Aorta (tissue), 5 donors: ENCODE measurements around the gene NT5C2. TPM values are rescaled to one million over a fixed set of nuclear protein-coding genes. Genes with fewer than 3 reads are reported as not detected.

Experiments used
- ATAC-seq: fragments of 200-7000 bp; cut with Tn5 transposase; one replicate; pipeline ENCODE4 v1.9.1; 2022; ENCODE audit warnings: moderate library complexity; ENCODE audit not compliant: low FRiP score
- DNase-seq, 2 donors: peaks; one replicate each; pipeline ENCODE4 v3.0.0-alpha.2; 2020
- H3K27ac ChIP-seq, 2 donors: one replicate each; pipeline ENCODE4 v1.5.1; 2013; ENCODE audit warnings: low read length in 2 of 2, mild to moderate bottlenecking in 2 of 2, moderate library complexity in 2 of 2, control low read depth in 1 of 2, inconsistent platforms in 1 of 2, low read depth in 1 of 2
- H3K27me3 ChIP-seq, 2 donors: one replicate each; pipeline ENCODE4 v1.6.1; 2013; ENCODE audit warnings: control low read depth in 1 of 2, low read length in 1 of 2, mild to moderate bottlenecking in 1 of 2, moderate library complexity in 1 of 2; ENCODE audit not compliant: insufficient read depth in 2 of 2, control insufficient read depth in 1 of 2
- H3K36me3 ChIP-seq, 2 donors: one replicate each; pipeline ENCODE4 v1.6.1; 2013; ENCODE audit warnings: control low read depth in 1 of 2, low read length in 1 of 2, mild to moderate bottlenecking in 1 of 2; ENCODE audit not compliant: insufficient read depth in 2 of 2, control insufficient read depth in 1 of 2
- H3K4me1 ChIP-seq, 2 donors: one replicate each; pipeline ENCODE4 v1.6.1; 2013; ENCODE audit warnings: low read length in 2 of 2, control low read depth in 1 of 2, mild to moderate bottlenecking in 1 of 2, moderate library complexity in 1 of 2; ENCODE audit not compliant: insufficient read depth in 2 of 2, control insufficient read depth in 1 of 2
- H3K4me3 ChIP-seq, 2 donors: one replicate each; pipeline ENCODE4 v1.5.1; 2013; ENCODE audit warnings: low read length in 2 of 2, control low read depth in 1 of 2, mild to moderate bottlenecking in 1 of 2
- H3K9me3 ChIP-seq: one replicate; pipeline ENCODE4 v1.6.1; 2013; ENCODE audit warnings: mild to moderate bottlenecking, low read length; ENCODE audit not compliant: control insufficient read depth
- WGBS, 2 donors: extraction: QIAGEN DNeasy Blood & Tissue Kit; methylation state at CpG; one replicate each; pipeline ENCODE4 v1.1.7; 2013; 5-methylcytosine and 5-hydroxymethylcytosine counted together
- intact Hi-C, 2 donors: fragments of 100-400 bp; cut with DNase I; formaldehyde crosslinking; loops; one replicate each; pipeline versions ENCODE4 v1.14.2 to v1.15.0; 2022
- polyA plus RNA-seq, 2 donors: library from polyadenylated mRNA; stranded (reverse); fragments of 200-250 nt; gene quantifications; one replicate each; pipeline ENCODE4 v1.2.3, GENCODE V29; 2013
- total RNA-seq, 2 donors: library from RNA; stranded (reverse); fragmentation: NEBNext Ultra II Directional; extraction: Animal tissue kit (Norgen Biotek cat#: 25700); gene quantifications; one replicate each; pipeline ENCODE4 v1.2.1, GENCODE V29; 2021
- donor health status: healthy with polysubstance abuse.
- donor health status: Bipolar disorder and iron deficiency.
- donor health status: DM: no; HTN: no; CAD: no.
- donor health status: DM: no; HTN: no; CAD: no.
- donor health status: DM: yes; HTN: yes; CAD: no.

The NT5C2 gene
- total and polyA plus RNA-seq, 4 donors, result 34.7 to 102 (median 73.9) TPM

DNA sequence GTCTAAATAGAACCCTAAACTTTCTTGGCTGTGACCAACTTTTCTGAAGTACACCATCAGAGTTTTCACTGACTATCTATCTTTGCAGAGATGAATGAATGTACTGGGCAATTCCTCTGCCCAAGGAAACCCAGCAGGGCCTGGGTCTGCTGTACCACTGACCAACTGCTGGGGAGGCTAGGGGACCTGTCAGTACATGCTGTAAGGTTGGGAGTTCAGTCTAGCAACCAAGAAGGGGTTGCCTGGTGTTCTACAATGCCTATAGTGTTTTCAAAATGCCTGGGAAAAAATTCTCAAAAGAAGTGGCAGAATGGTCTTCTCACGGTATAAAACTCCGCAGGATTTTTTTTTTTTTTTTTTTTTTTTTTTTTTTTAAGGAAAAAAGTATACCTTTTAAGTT lies 106.3 kb downstream of the NT5C2 start:
- ATAC-seq (no peak), DNase-seq (no peak)
- peaks cover 0 to 7% of the 10 kb centered on the region in 2 donors for H3K4me1 ChIP-seq
- WGBS, 2 donors, result 25 to 27% methylated on average over 2 of the region's 2 CpGs
- intact Hi-C loops, result loop anchor here (2.0 to 5.0 kb wide), 2 partner anchors 34 to 156 kb away; no protein-coding TSS in a partner anchor
- peaks cover 11 to 14% of the 10 kb centered on the region in 2 donors for H3K36me3 ChIP-seq
- no peaks in the 10 kb centered on the region for H3K9me3 ChIP-seq
- H3K27me3 ChIP-seq, result no peaks in the 10 kb centered on the region
- H3K27ac ChIP-seq, result peak overlapping the region; percentile 39 to 60
- no peak overlapping the region for H3K4me3 ChIP-seq

DNA sequence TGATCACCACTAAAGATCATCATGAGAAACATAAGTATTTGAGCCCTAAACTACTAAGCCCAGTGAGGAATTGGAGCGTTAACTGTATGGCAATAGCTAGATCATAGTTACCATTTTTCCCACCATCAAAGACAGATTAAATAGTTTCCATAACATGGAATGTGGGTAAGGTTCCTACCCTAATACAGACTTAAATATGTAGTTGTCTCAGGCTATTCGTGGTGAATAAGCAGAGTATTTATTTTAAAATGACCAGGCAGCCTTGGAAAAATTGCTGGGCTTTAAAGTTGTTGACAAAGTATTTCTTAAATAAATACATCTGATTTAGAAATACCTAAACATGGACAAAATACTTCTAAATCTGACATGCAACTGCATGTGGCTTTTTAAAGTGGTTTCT lies 106.8 kb downstream of the NT5C2 start:
- H3K36me3 ChIP-seq, result peaks cover 11 to 14% of the 10 kb centered on the region in 2 donors
- peaks cover 0 to 7% of the 10 kb centered on the region in 2 donors for H3K4me1 ChIP-seq
- H3K9me3 ChIP-seq, result no peaks in the 10 kb centered on the region
- intact Hi-C loops, result loop anchor here (2.0 to 5.0 kb wide), 2 partner anchors 35 to 156 kb away; no protein-coding TSS in a partner anchor
- H3K27me3 ChIP-seq, result no peaks in the 10 kb centered on the region
- 5 to 12% methylated on average over 2 of the region's 2 CpGs for WGBS, 2 donors
- DNase-seq, result no peak
- H3K27ac ChIP-seq, result peak overlapping the region in 1 of 2 donors; percentile 77
- H3K4me3 ChIP-seq, result no peak overlapping the region
- ATAC-seq, result no peak

DNA sequence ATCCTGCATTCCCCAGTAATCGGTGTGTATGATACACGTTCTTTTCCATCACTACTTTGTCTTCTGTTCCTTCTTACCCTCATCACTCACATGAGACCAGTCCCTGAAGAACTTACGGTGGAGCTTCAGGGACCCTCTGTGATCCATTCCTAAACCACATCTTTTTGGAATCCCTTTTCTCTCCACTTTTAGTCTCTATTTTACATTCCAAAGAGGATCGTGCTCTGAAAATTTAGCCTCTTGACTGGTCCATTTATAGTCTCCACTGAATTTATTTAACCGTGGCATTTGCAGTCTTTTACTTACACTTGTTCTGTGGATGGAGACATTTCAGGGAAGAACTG lies 109.1 kb downstream of the NT5C2 start:
- intact Hi-C loops, result no loop called here
- DNase-seq, result no peak
- Histone ChIP-seq H3K36me3 (peaks cover under 1 to 2% of the 10 kb centered on the region in 2 donors), H3K4me1 (peaks cover 0 to 7% of the 10 kb centered on the region in 2 donors), H3K27ac (no peak overlapping the region), H3K9me3 (no peaks in the 10 kb centered on the region), H3K27me3 (no peaks in the 10 kb centered on the region), H3K4me3 (no peak overlapping the region)
- ATAC-seq, result no peak
- 63 to 72% methylated on average over 5 of the region's 5 CpGs for WGBS, 2 donors

- H3K9me3 ChIP-seq, result no peaks in the 10 kb centered on the region
- DNase-seq (no peak), ATAC-seq (no peak)
- H3K4me1 ChIP-seq, result peaks cover 0 to 7% of the 10 kb centered on the region in 2 donors
- no peak overlapping the region for H3K4me3 ChIP-seq
- 92 to 94% methylated on average over 7 of the region's 7 CpGs for WGBS, 2 donors
- H3K27me3 ChIP-seq, result no peaks in the 10 kb centered on the region
- intact Hi-C loops, result no loop called here
- H3K36me3 ChIP-seq, result peaks cover 0 to 2% of the 10 kb centered on the region in 2 donors
- H3K27ac ChIP-seq, result peak overlapping the region in 1 of 2 donors; percentile 21
These were observed 109.7 kb downstream of the NT5C2 start for GRCh38 chr10:103083266-103083976.

GRCh38 chr10:103082683-103083082 lies 110.4 kb downstream of the NT5C2 start:
- Histone ChIP-seq H3K27me3 (no peaks in the 10 kb centered on the region), H3K9me3 (no peaks in the 10 kb centered on the region), H3K4me1 (peaks cover 0 to 7% of the 10 kb centered on the region in 2 donors), H3K4me3 (no peak overlapping the region), H3K27ac (no peak overlapping the region), H3K36me3 (peaks cover 0 to 2% of the 10 kb centered on the region in 2 donors)
- ATAC-seq, result no peak
- DNase-seq, result no peak
- 95 to 100% methylated on average over 1 of the region's 1 CpG for WGBS, 2 donors
- intact Hi-C loops, result no loop called here

DNA sequence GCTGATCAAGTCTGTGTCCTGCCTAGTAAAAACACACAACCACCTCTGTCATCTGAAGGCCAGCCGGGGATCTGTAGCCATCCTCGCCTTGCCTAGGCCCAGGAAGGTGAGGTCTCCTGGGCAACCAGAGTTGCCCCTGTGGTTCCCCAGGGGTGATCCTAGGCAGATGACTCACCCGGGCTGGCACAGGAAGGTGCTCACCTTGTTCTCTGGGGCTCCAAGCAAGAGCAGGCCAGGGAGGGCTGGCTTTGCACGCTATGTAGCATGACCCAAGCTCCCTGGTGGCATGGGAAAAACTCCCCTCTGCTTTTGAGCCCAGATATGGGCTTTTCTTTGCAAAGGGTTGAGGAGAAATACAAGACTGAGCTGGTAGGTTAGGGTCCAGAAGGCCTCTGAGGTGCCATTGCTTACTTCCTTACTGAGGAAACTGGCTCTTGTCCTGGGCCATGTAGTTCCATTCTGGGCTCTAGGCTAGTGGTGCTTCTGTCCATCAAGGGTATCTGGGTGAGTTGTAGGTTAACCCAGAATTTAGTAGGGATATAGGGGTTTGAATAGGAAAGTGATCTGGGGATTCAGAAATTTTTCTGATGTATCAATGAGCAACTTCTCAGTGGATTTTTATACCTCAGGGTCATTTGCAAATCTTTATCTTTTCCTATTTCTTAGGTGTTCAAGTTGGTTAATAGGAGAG lies 112.0 kb downstream of the NT5C2 start:
- DNase-seq, result no peak
- peaks cover 0 to 5% of the 10 kb centered on the region in 2 donors for H3K4me1 ChIP-seq
- intact Hi-C loops, result no loop called here
- ATAC-seq, result no peak
- H3K36me3 ChIP-seq, result peaks cover 0 to 4% of the 10 kb centered on the region in 2 donors
- H3K9me3 ChIP-seq, result no peaks in the 10 kb centered on the region
- WGBS, 2 donors, result 93 to 96% methylated on average over 4 of the region's 4 CpGs
- peak overlapping the region in 1 of 2 donors; percentile 5 for H3K27ac ChIP-seq
- no peaks in the 10 kb centered on the region for H3K27me3 ChIP-seq
- no peak overlapping the region for H3K4me3 ChIP-seq

DNA sequence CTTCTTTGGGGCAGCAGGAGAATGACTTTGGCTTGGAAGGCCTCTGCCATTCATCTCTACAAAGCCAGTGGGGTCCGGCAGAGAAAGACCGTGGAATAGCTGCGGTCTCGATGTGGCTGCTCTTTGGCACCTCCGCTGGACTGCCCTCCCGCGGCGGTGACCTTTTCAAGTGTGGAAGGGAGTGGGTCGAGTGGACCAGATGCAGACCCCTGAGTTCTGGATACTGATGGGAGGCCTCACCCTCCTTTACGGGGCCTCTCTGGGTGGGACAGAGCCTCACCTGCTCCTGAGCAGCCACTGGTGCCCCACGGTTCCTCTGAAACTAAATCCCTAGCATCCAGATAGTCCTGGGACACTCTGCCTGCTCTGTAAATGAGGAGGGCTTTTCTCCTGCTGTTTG lies 113.1 kb downstream of the NT5C2 start:
- DNase-seq, result no peak
- 92 to 94% methylated on average over 11 of the region's 11 CpGs for WGBS, 2 donors
- Histone ChIP-seq H3K36me3 (peaks cover 0 to 5% of the 10 kb centered on the region in 2 donors), H3K27me3 (no peaks in the 10 kb centered on the region), H3K4me1 (peaks cover 0 to 2% of the 10 kb centered on the region in 2 donors), H3K4me3 (no peak overlapping the region), H3K27ac (no peak overlapping the region), H3K9me3 (no peaks in the 10 kb centered on the region)
- intact Hi-C loops, result no loop called here
- no peak for ATAC-seq

DNA sequence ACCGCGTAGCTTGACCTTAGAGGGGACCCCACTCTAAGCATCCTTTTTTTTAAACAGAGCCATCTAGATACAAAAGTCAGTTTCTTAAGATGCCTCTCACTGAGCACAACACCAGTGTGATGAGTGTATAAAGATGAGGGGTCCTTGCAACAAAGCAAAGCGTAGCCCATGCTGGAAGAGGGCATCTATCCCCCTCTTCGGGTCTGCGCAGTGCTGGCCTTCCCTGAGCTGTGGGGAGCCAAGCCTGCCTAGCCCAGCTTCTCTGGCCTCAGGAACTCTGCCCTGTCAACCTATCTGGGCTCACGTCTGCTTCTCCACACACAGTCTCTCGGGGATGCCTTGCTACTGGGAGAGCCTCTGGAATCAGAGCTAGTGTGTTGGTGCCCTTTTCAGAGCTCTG lies 114.0 kb downstream of the NT5C2 start:
- no peak for ATAC-seq
- 74 to 79% methylated on average over 7 of the region's 7 CpGs for WGBS, 2 donors
- no peaks in the 10 kb centered on the region for H3K27me3 ChIP-seq
- H3K27ac ChIP-seq, result peak overlapping the region in 1 of 2 donors; percentile 49
- H3K9me3 ChIP-seq, result no peaks in the 10 kb centered on the region
- intact Hi-C loops, result no loop called here
- DNase-seq, result no peak
- H3K4me1 ChIP-seq, result no peaks in the 10 kb centered on the region
- no peak overlapping the region for H3K4me3 ChIP-seq
- H3K36me3 ChIP-seq, result peaks cover 0 to 6% of the 10 kb centered on the region in 2 donors
